ENCODE data around the gene LMNB1.

DNA sequence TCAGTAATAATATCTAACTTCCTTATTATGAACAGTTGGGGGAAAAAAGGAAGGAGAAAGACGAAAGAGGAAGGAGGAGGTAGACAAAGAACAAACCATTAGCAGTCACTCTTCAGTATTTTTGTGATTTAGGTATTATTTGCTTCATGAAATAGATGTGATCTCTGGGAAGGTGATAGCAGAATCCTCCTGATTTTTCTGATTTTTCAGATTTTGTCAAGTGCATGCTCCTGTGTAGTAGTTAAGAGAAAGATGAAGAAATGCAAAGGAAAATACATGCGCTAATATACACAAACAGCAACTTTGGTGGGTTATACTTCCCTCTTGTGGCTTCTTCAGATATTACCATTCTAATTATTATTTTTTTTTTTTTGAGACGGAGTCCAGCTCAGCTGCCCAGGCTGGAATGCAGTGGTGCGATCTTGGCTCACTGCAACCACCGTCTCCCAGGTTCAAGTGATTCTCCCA lies 31.6 kb downstream of the LMNB1 start:
- TF ChIP-seq POLR2A (IDR thresholded peaks at IDR 0.05; ENCODE audit: low read depth, low read length): no peak
- no peak for TF ChIP-seq TAF1 (IDR thresholded peaks at IDR 0.05; ENCODE audit: low read depth, low read length)
- no peak for TF ChIP-seq POLR2AphosphoS5 (IDR thresholded peaks at IDR 0.05; ENCODE audit: low read depth, low read length)
- no peak for TF ChIP-seq POU2F2 (IDR thresholded peaks at IDR 0.05; ENCODE audit: low read depth, low read length)
- TF ChIP-seq SPI1 (IDR thresholded peaks at IDR 0.05; ENCODE audit: low read depth, low read length): no peak
- TF ChIP-seq PAX5 (IDR thresholded peaks at IDR 0.05; ENCODE audit: insufficient read depth, low read length, severe bottlenecking): no peak
